HG03439 (cell line): ENCODE results near the gene CCNA2.

ENCODE experiments used
- ATAC-seq: cut with Tn5 transposase; IDR thresholded peaks from one replicate; pipeline ENCODE4 v1.9.1; 2021; ENCODE audit warnings: mild to moderate bottlenecking, moderate library complexity; ENCODE audit not compliant: unreplicated experiment

The CCNA2 gene

DNA sequence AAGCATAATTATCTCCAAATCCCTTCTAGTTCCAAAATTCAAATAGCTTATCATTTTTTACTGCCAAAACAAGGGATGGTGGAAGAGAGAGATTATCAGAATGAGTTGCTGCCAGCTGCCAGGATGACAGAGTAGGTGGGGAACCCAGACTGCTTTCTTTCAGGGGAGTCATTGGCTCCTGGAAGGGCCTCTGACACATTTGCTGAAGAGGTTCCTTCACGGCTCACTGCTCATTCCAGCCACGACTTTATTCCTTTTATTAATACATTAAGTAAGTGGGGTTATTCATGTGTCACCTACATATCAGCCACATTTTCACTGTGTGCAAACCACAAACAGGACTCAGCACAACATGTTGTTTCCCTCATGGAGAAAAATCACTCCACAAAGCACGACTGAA lies 46.1 kb downstream of the CCNA2 start:
- ATAC-seq, result peak; percentile 48

DNA sequence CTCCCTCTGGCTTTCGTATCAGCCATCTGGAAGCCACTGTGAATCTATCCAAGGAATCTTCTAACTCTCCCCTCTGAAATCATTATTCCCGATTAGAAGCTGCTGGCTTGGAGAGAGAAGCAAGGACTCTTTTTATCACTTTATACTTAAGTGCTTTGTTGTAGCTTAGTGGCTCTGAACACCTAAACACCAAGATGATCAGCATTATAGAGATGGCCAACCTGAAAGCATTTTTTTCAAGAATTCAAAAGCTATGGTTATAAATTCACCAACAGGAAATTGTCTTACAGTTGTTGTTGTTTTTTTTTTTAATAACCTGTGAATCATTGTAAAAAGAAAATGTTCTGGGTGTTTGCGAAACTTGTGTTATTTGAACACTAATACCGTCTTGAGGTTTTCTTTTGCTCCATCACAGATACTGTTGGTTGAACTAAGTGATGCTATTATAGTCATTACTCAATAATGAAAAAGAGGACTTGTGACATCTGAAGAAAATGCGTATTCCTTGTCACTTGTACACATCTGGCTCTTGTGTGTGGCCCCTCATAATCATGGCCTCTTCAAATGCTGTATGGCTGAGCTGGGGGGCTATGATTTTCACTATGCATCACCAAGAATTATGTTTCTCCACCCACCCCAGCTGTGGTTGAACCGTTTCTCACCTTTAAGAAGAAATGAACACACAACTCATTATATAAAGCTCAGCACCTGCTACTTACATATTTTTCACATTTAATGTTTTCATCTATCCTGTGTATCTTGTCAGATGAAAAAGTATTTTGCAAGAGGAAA lies 46.9 kb downstream of the CCNA2 start:
- no peak for ATAC-seq

DNA sequence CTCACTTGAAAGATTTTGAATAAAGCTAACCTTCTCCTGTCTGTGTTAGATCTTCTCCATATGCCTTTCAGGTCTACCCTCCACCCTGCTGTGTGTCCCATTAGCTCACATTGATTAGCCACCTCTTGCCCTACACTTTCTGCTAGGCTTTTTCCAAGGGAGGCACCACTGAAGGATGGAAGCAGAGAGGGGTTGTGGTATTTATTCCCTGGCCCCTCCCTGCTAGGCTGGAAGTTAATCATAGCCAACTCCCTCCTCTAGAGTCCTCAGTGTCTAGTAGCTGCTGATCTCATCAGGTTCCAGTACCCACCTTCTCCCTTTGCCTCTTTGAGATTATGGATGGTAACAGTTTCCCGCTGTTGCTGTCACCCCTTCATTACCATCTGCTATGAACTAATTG lies 49.8 kb downstream of the CCNA2 start:
- no peak for ATAC-seq

DNA sequence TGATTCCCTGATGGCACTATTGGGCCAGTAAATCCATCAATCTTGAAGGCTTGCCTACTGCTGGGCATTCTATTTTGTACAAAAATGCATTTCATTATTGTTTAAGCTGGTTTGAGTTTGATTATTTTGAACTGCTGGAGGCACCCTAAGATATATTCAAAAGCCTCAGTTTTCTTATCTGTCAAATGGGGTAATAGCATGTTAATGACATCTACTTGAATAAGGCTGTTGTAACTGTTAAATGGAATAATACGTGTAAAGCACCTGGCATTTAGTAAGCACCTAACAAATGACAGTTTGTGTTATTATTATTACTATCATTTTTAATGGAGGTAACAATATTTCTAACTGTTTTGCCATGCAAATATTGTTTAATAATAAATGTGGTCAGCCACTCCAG lies 51.8 kb downstream of the CCNA2 start:
- ATAC-seq, result no peak

DNA sequence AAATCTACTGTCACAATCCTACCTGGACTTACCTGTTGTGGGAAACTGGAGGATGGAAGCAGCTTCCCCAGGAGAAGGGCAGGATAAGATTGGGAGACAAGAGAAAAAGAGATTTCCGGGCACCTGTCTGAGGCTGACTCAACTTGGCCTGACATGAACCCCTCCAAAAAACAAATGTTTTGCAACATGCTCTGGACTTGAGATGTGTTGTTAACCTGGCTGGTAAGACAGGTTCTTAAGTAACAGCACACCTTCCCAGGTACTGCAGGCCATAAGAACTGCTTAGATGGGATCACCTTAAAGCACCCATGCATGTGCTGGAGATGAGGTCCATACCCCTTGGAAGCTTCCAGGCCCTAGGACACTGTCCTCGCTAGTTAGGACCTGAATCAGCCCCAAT lies 54.3 kb downstream of the CCNA2 start:
- no peak for ATAC-seq

DNA sequence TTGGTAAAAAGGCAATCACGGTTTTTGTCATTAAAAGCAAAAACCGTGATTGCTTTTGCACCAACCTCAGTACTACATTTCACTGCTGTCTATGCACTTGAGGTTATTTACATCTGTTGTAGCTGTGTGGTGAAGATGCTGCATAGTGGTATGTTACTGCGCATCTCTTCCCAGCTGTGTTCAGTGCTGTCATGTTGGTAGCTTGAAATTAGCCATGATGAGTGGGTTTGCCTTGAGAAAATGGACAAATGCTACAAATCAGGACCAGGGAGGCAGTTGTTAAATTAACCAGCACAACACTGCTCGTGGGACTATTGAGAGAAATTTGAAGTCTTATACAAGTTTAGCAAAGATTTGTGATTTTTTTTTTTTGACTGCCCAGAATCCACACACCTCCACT lies 56.5 kb downstream of the CCNA2 start:
- no peak for ATAC-seq
